Stimulated activated CD4-positive, alpha-beta T cell treated with anti-CD3 and anti-CD28 coated beads, Interleukin-12 subunit alpha, Interleukin-12 subunit beta, amount 100 ng/mL, for 48 hours (primary cell): Measurements from ENCODE around the gene PREP.
"Not testable (repeated sequence)": the region's sequence is repeated elsewhere in the genome, so short reads cannot be mapped to it uniquely, and the experiment has no call there.

ENCODE experiments used
- DNase-seq, 3 donors: peaks; one replicate each; pipeline ENCODE4 v3.0.0-alpha.2; 2020; ENCODE audit warnings: low read depth in 2 of 3, low spot score in 1 of 3

Gene PREP

GRCh38 chr6:105273589-105273988, 129.3 kb downstream of the PREP start:
- no peak for DNase-seq

- no peak for DNase-seq
These were observed 130.1 kb downstream of the PREP start for GRCh38 chr6:105272786-105273185.

GRCh38 chr6:105270511-105270910, 132.4 kb downstream of the PREP start:
- no peak for DNase-seq

DNA sequence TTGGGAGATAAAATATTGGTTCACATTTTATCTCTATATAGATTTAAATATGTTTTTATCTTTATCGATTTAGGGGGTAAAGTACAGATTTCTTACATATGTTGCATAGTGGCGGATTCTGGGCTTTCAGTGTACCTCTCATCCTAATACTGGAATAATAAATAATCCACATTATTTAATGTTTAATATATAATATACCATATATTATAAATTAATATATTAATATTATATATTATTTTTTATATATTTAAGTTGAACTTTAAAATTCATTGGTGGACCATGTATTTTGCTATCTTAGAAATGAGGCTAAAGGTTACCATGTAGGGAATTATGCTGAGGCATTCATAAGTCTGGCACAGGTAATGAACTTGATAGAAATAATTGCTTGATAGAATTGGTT, 133.5 kb downstream of the PREP start:
- DNase-seq: no peak

- no peak for DNase-seq
These were observed 138.9 kb downstream of the PREP start for GRCh38 chr6:105263685-105264610.

DNA sequence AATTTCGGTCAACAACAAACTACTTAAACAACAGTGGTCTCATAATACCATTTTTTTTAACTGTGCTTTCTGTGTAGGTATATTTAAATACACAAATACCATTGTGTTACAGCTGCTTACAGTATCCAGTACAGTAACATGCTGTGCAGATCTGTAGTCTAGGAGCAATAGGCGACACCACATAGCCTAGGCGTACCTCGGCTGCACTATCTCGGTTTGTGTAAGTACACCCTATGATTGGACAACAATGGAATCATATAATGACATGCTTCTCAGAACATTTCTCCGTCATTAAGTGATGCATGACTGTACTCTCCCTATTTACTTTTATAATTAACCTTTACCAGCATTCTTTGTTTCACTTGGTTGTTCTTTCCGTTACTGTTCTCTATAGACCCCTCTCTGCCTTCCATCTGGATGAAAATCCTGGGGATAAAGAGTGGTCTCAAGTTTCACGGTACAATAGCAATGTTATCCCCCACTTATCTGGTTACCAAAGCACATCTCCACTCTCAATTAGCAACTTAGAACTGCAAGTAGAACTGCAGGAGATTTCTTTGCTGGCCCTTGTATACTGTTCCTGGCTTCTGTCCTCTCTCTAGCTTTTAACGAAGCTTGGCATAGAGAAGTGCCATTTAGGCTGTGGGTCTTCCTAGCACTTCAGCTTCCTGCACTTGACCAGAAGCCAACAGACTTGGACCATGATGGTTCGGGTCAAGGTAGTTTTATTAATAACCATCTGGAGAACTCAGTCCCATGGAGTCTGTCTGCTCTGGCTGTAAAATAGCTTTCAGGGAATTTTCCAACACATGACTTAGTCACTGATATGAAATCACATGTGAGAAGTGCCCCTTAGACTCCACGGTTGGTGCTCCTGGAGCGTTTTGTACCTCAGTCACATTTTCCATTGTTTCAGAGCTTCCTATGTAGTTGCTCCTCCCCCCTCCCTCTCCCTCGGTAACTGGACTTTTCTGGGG, 142.7 kb downstream of the PREP start:
- DNase-seq: no peak

GRCh38 chr6:105258816-105259215, 144.1 kb downstream of the PREP start:
- no peak for DNase-seq

DNA sequence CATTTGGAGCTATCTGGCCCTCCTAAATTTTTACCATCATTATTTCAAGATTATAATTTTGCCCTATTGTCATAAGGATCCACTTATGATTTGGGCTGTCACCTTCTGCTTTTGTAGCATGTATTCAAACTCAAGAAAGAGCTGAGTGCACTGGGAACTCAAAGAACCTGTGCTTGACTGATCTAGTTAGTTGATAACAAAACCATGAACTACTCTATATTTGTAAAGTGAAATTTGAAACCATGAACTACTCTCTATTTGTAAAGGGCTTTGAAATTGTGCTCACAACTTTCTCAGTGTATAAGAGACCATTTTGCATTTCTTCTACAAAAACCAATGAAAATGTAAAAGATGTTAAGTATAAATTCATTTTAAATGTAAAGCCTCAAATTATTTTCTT, 145.5 kb downstream of the PREP start:
- no peak for DNase-seq

DNA sequence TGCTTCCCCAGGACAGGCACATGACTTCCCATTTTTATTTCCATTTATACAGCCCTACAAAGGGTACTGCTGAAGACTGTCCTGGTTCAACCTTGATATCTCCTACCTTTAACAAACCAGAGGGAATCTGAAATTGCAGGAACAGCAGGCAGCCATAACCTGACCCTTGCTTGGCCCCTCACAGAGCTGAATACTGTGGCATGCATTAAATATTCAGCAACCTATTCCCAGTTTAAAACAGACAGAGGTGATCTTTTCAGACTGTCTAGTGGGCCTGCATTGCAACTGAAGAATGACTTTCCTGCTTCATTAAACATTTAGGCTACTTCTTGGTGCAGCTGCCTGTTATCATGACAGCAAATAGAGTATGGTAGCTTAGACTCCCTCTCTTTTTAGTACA, 146.3 kb downstream of the PREP start:
- no peak for DNase-seq

- DNase-seq: no peak
These were observed 149.1 kb downstream of the PREP start for GRCh38 chr6:105253787-105254186.

DNA sequence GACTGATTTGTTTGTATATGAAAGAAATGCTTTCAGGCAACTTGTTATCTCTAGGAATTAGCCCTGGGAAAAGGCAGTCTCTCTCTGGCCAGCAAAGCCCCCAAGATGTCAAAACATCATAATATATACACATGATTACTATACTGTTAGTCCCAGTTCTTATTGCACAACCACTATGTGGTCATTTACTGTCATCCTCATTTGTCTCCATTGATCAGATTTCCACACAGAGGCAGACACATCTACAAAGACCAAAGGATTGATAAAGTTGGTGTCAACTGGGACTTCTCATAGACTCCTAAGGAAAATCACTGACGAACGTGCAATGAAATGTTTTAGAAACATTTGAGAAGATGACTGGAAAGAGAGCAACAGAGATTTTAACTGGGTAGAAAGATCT, 151.2 kb downstream of the PREP start:
- DNase-seq: no peak

- DNase-seq: no peak
These were observed 152.3 kb downstream of the PREP start for GRCh38 chr6:105250533-105250932.

DNA sequence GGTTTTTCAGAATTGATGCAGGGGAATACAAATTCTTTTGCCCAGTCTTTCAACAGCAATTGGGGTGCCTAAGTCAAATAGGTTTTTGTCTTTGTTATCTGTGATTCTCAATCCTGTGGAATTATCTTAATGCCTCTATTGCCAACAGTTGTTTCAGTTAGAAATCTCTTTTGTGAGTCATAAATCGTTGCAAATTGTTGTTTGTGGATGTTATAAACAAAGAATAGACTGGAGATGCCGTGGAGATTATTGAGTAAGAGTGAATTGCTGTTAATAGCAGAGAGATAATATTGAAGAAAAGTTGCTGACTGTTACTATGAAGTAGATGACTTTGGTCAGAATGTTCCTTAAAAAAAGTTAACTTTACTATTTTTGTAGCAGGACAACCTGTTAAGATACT, 159.4 kb downstream of the PREP start:
- DNase-seq: no peak

DNA sequence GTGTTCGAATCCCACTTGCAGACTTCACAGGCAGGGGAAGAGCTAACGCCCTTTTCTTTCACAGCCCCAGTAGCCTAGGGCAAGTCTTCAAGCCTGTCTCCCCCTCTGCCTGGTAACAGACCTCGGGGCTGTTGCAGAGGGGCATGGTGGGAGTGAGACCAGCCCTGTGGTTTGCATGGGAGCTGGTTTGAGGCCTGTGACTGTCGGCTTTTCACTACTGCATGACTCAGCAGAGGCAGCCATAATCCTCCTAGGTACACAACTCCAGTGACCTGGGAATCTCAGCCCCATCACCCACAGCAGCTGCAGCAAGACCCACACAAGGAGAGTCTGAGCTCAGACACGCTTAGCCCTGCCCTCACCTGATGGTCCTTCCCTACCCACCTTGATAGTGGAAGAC, 167.7 kb downstream of the PREP start:
- no peak for DNase-seq

DNA sequence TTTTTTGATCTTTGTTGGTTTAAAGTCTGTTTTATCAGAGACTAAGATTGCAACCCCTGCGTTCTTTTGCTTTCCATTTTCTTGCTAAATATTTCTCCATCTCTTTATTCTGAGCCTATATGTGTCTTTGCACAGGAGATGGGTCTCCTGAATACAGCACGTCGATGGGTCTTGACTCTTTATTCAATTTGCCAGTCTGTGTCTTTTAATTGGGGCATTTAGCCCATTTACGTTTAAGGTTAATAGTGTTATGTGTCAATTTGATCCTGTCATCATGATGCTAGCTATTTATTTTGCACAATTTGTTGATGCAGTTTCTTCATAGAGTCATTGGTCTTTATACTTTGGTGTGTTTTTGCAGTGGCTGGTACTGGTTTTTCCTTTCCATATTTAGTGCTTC, 171.1 kb downstream of the PREP start:
- not testable (repeated sequence) for DNase-seq
